Stomach smooth muscle (tissue), 2 donors: ENCODE measurements around the gene DBF4B.

ENCODE experiments used
- H3K27ac ChIP-seq: one replicate; pipeline ENCODE4 v1.7.0; 2013; ENCODE audit warnings: mild to moderate bottlenecking, low read length, inconsistent platforms
- H3K27me3 ChIP-seq, 2 donors: one replicate each; pipeline ENCODE4 v1.7.0; 2013; ENCODE audit warnings: low read length in 2 of 2; ENCODE audit not compliant: insufficient read depth in 2 of 2, control insufficient read depth in 1 of 2
- H3K36me3 ChIP-seq, 2 donors: one replicate each; pipeline ENCODE4 v1.7.0; 2013; ENCODE audit warnings: low read length in 2 of 2; ENCODE audit not compliant: control insufficient read depth in 2 of 2, insufficient read depth in 2 of 2
- H3K4me1 ChIP-seq: one replicate; pipeline ENCODE4 v1.7.0; 2013; ENCODE audit warnings: low read length; ENCODE audit not compliant: control insufficient read depth, insufficient read depth
- H3K4me3 ChIP-seq, 2 donors: one replicate each; pipeline ENCODE4 v1.7.0; 2013; ENCODE audit warnings: low read length in 2 of 2
- H3K9ac ChIP-seq, 2 donors: one replicate each; pipeline ENCODE4 v1.7.0; 2013; ENCODE audit warnings: low read length in 2 of 2, mild to moderate bottlenecking in 1 of 2
- H3K9me3 ChIP-seq, 2 donors: one replicate each; pipeline ENCODE4 v1.7.0; 2013; ENCODE audit warnings: low read length in 2 of 2; ENCODE audit not compliant: control insufficient read depth in 2 of 2
- donor health status: healthy.
- donor health status: Pancreatic carcinoma.

DBF4B gene

DNA sequence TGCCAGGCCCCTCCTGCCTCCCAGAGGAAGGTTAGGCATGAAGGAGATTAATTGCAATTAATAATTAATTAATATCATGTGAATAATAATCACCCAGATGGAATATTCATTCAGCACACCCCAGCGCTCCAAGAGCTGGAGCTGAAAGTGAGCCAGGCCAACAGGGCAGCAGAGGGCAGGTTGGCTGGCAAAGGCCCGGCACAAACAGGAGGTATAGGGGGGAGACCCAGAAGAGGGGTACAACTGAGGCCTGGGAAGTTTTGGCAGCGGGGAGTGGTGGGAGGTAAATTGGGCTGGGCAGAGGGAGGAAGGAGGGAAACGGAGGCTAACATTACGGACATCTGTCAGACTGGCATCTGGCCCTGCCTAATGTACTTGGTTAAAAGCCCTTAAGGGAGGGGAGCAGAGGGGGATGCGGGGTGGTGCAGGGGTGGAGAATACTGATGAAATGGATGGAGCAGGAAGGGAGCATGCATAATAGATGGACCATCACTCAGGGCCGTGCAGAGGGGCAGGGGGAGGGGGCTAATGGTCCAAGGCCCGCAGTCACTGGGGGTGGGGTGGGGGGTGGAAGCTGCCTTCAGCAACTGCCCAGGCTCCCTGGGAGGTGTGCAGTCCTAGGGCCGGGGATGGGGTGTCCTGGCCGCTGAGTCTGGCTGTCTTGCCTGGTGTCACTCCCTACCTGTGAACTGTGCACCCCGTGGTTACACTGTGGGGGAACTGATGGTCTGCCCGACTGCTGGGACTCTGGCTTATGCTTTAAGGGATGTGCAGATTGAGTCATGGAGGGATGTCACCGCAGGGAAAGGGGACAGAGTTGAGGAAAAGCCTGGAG, 52.2 kb downstream of the DBF4B start:
- H3K27ac ChIP-seq = no peak overlapping the region
- H3K4me3 ChIP-seq = no peak overlapping the region
- H3K36me3 ChIP-seq = no peaks in the 10 kb centered on the region
- H3K9ac ChIP-seq = no peak overlapping the region
- peaks cover 25 to 27% of the 10 kb centered on the region in 2 donors for H3K27me3 ChIP-seq
- H3K4me1 ChIP-seq = peaks cover 11% of the 10 kb centered on the region
- no peaks in the 10 kb centered on the region for H3K9me3 ChIP-seq

DNA sequence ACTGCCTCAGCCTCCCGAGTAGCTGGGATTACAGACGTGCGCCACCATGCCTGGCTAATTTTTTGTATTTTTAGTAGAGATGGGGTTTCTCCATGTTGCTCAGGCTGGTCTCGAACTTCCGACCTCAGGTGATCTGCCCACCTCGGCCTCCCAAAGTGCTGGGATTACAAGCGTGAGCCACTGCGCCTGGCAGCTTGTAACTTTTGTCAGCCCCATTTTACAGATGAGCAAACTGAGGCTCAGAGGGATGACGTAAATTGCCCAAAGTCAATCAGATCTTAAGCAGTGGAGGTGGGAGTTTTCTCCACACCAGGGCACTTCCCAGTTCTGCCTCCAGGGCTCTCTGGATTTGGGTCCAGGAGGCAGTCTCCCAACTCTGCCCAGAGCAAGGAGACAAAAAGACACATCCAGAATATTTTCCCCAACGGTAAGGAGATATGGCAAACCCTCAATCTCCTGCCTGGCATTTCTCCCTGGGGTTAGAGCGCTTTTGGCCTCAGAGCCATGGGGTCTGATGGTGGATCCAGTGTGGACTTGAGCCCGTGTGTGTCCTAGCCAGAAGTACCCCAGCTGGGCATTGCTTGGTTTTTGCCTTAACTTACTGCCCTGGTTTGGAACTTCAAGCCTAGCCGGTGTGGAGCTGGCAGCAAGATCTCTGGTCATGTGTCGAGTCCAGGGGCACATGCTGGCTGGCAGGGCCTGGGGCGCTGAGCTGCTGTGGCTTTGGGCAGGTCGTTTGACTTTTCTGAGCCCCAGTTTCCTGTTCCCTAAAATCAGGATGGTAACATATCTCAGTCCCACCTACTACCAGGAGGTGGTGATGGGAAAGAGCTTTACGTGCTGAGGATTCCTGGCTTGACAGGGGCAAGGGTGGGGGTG, 53.7 kb downstream of the DBF4B start:
- Histone ChIP-seq H3K4me1 (peaks cover 11% of the 10 kb centered on the region), H3K4me3 (no peak overlapping the region), H3K27ac (no peak overlapping the region), H3K36me3 (no peaks in the 10 kb centered on the region), H3K27me3 (peaks cover 25 to 31% of the 10 kb centered on the region in 2 donors), H3K9me3 (no peaks in the 10 kb centered on the region), H3K9ac (no peak overlapping the region)

GRCh38 chr17:44763170-44763569, 54.7 kb downstream of the DBF4B start:
- Histone ChIP-seq H3K9me3 (no peaks in the 10 kb centered on the region), H3K27me3 (peaks cover 21 to 24% of the 10 kb centered on the region in 2 donors), H3K9ac (no peak overlapping the region), H3K4me1 (peaks cover 11% of the 10 kb centered on the region), H3K4me3 (no peak overlapping the region), H3K36me3 (no peaks in the 10 kb centered on the region), H3K27ac (no peak overlapping the region)

- no peak overlapping the region for H3K27ac ChIP-seq
Measured at GRCh38 chr17:44765965-44766364, 57.5 kb downstream of the DBF4B start.

GRCh38 chr17:44766409-44767038, 58.1 kb downstream of the DBF4B start:
- Histone ChIP-seq H3K9ac (no peak overlapping the region), H3K4me3 (no peak overlapping the region), H3K9me3 (no peaks in the 10 kb centered on the region), H3K27ac (no peak overlapping the region), H3K4me1 (no peaks in the 10 kb centered on the region), H3K36me3 (no peaks in the 10 kb centered on the region), H3K27me3 (peaks cover 0 to 5% of the 10 kb centered on the region in 2 donors)

More at GRCh38 chr17:44765965-44766364, 57.5 kb downstream of the DBF4B start:
- no peaks in the 10 kb centered on the region for H3K4me1 ChIP-seq
- no peak overlapping the region for H3K9ac ChIP-seq
- no peaks in the 10 kb centered on the region for H3K36me3 ChIP-seq
- no peak overlapping the region for H3K4me3 ChIP-seq
- H3K9me3 ChIP-seq = no peaks in the 10 kb centered on the region
- peaks cover 0 to 11% of the 10 kb centered on the region in 2 donors for H3K27me3 ChIP-seq

GRCh38 chr17:44767493-44767892, 59.0 kb downstream of the DBF4B start:
- peaks cover 4 to 5% of the 10 kb centered on the region in 2 donors for H3K27me3 ChIP-seq
- H3K9ac ChIP-seq = no peak overlapping the region
- no peak overlapping the region for H3K27ac ChIP-seq
- no peaks in the 10 kb centered on the region for H3K36me3 ChIP-seq
- no peak overlapping the region for H3K4me3 ChIP-seq
- H3K4me1 ChIP-seq = no peaks in the 10 kb centered on the region
- H3K9me3 ChIP-seq = no peaks in the 10 kb centered on the region

DNA sequence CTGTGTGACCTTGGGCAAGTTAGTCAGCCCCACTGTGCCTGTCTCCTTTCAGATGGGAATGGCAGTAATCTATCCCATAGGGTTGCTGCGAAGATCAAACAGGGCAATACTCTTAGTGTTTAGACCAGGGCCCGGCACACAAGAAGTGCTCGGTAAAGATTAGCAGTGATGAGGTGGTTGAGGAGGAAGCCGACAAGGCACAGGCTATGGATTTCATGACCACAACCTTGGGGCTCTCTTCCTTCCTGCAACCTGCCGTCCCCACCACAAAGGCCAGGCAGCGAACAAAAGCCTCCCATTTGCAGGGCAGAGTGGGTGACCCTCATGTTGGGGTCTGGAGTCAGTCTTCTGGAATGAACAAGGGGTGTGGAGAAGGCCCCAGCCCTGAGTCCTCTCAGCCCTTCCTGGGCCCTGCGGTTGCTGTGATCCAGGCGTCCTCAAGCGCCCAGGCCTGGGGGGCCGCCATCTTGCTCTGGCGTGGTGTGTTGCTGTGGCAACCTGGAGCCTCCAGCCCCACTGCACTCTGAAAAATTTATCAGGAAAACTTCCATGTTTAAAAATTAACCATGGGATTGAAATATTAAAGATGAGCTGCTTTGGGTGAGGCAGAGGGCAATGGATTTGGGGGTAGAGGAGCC, 60.2 kb downstream of the DBF4B start:
- Histone ChIP-seq H3K27me3 (peaks cover 9% of the 10 kb centered on the region in 2 donors), H3K36me3 (no peaks in the 10 kb centered on the region)

DNA sequence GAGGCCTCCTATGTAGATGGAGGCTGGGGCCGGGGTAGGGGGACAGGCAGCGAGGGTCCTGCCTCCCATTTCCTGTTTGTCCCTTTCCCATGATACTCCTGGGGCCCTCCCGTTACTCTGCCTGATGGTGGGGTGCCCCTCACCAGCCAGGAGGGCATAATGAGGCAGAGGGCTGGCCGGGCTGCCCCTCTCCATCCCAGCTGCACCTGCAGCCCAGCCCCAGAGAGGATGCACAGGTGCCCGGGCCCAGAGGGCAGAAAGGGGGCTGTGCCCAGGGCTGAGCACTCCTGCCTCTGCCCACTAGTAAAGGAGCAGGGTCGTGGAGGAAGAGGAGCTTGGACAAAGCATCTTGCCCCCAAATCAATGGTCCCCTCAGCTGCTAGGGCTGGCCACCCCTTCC, 60.8 kb downstream of the DBF4B start:
- H3K36me3 ChIP-seq = no peaks in the 10 kb centered on the region
- H3K27ac ChIP-seq = no peak overlapping the region
- H3K9ac ChIP-seq = no peak overlapping the region
- H3K27me3 ChIP-seq = peaks cover 9 to 12% of the 10 kb centered on the region in 2 donors
- H3K9me3 ChIP-seq = no peaks in the 10 kb centered on the region
- H3K4me1 ChIP-seq = no peaks in the 10 kb centered on the region
- H3K4me3 ChIP-seq = no peak overlapping the region

More for the DNA sequence above, 60.2 kb downstream of the DBF4B start:
- H3K4me3 ChIP-seq = no peak overlapping the region
- H3K27ac ChIP-seq = no peak overlapping the region
- H3K9ac ChIP-seq = no peak overlapping the region
- H3K9me3 ChIP-seq = no peaks in the 10 kb centered on the region
- no peaks in the 10 kb centered on the region for H3K4me1 ChIP-seq

- Histone ChIP-seq H3K4me1 (no peaks in the 10 kb centered on the region), H3K9ac (no peak overlapping the region), H3K27ac (no peak overlapping the region), H3K36me3 (no peaks in the 10 kb centered on the region), H3K4me3 (no peak overlapping the region), H3K27me3 (peaks cover 9 to 13% of the 10 kb centered on the region in 2 donors), H3K9me3 (no peaks in the 10 kb centered on the region)
Measured at GRCh38 chr17:44769647-44770084, 61.2 kb downstream of the DBF4B start.
